ENCODE results near the gene ROCK2.

ROCK2 gene

GRCh38 chr2:11344342-11344955 is at the start of gene ROCK2:
TSS of gene ROCK2 (minus strand) at chr2:11344636. CDS start at chr2:11344136, 500 bp downstream.
- in situ Hi-C loops (cut with MboI; ENCODE audit: low sequenced_read_pairs) = no loop called here

DNA sequence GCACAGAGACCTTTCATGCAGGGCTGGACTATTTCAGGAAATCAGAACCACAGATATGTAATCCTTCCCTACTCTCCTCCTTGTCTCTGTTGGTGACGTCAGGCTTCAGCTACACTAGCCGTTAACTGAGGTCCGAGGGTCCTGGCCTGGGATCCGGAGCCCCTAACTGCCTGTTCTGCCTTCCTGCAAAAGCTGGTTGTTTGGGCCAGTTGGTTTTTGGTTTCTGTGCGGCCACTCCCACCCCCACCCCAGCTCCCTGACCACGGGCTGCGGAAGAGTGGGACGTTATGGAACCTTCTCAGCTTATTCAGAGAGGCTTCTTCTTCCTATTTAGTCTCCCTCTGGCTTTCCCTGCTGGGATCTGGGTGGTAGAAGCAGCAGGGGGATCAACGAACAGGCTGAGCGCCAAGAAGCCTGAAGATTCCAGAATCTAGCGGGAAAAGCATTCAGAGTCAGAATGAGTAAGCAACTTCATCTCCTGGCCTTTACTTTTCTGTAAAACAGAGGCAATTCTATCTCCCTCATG is 49.3 kb upstream of the ROCK2 start:
- in situ Hi-C loops (cut with MboI; ENCODE audit: low sequenced_read_pairs) = no loop called here

- in situ Hi-C loops (cut with MboI; ENCODE audit: low sequenced_read_pairs) = no loop called here
These were observed 47.5 kb upstream of the ROCK2 start for GRCh38 chr2:11391942-11392266.

- in situ Hi-C loops (cut with MboI; ENCODE audit: low sequenced_read_pairs) = no loop called here
These were observed 45.9 kb upstream of the ROCK2 start for GRCh38 chr2:11390399-11390658.

- in situ Hi-C loops (cut with MboI; ENCODE audit: low sequenced_read_pairs) = no loop called here
These were observed 45.3 kb upstream of the ROCK2 start for GRCh38 chr2:11389551-11390398.

- in situ Hi-C loops (cut with MboI; ENCODE audit: low sequenced_read_pairs) = no loop called here
These were observed 44.6 kb upstream of the ROCK2 start for GRCh38 chr2:11389052-11389420.

DNA sequence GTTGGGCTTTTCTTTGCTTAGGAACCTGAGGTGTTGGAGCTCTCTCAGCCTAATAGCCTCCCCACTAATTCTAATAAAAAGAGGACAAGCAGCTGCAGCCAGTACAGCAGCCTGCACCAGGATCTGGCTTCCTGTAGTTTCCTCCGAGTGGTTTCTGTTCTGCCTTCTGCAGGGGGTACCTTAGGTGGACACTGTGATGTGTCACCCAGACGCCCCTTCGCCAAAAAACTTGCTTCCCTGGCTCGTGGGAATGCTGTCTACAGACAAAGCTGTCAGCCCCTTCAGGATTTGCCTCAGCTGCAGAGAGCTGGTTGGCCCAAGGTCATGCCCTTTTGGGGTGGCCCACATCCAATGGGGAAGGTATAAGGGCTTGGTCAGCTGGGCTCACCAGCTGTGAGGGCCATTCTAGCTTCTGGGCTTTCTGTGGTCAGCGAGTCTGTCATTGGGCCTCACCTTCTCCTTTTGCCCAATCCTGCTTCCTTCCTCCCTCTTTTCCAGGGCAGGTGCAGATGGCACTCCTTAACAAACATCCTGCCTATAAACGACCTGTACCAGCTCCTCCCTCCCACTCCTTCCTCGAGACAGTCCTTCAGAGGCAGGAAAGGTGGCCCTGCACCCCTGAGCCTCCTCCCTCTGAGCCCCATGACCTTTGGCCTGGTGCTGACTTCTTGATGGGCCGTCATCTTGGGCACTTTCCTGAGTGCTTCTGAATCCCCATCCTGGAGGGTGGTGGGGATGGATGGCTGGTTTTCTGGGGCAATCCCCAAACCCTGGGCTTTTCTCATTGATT is 44.0 kb upstream of the ROCK2 start:
- in situ Hi-C loops (cut with MboI; ENCODE audit: low sequenced_read_pairs) = no loop called here

DNA sequence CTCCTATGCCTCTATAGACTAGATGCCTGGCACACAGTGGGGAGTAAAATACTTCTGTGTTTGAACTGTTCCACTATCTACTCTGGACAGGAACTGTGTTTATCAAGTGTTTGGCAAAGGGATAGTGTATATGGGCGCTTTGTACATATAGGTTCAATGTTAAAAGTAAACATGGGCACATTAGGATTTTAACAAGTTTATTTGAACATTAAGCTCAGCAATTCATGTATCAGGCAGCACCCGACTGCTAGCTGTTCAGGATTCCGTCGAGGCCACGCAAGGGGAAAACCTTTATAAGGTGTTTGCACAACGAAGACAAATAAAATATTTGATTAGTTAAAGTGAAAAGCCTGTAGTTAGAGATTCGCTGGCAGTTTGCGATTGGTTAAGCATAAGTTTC is 43.4 kb upstream of the ROCK2 start:
- in situ Hi-C loops (cut with MboI; ENCODE audit: low sequenced_read_pairs) = no loop called here

GRCh38 chr2:11387100-11387390 is 42.6 kb upstream of the ROCK2 start:
- in situ Hi-C loops (cut with MboI; ENCODE audit: low sequenced_read_pairs) = no loop called here

DNA sequence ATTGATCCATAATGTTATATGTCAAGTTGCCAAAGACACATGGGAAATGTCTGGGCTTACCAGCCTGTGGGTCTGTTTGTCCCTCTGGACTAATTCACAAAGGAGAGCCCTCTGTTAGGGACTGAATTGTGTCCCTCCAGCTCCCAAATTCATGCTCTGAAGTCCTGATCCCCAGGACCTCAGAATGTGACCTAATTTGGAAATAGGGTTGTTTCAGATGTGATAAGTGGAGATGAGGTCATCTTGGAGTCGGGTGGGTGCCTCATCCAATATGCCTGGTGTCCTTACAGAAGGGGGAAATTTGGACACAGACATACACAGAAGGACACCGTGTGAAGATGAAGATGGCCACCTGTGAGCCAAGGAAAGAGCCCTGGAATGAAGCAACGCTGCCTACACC is 41.4 kb upstream of the ROCK2 start:
- in situ Hi-C loops (cut with MboI; ENCODE audit: low sequenced_read_pairs) = no loop called here

DNA sequence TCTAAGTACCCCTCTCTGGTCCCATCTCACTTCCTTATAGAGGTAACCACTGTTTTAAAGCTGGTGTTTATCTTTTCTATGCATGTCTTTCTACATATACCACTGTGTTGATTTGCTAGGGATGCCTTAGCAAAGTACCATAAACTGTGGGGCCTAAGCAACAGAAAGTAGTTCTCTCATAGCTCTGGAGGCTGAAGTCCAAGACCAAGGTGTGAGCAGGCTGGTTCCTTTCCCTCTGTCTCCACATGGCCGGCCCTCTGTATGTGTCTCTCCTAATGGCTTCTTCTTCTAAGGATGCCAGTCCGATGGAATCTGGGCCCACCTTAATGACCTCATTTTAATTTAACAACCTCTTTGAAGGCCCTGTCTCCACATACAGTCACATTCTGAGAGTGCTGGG is 40.8 kb upstream of the ROCK2 start:
- in situ Hi-C loops (cut with MboI; ENCODE audit: low sequenced_read_pairs) = no loop called here

- in situ Hi-C loops (cut with MboI; ENCODE audit: low sequenced_read_pairs) = no loop called here
These were observed 35.1 kb upstream of the ROCK2 start for GRCh38 chr2:11379558-11379957.

GRCh38 chr2:11377928-11378545 is 33.6 kb upstream of the ROCK2 start:
- in situ Hi-C loops (cut with MboI; ENCODE audit: low sequenced_read_pairs) = no loop called here

DNA sequence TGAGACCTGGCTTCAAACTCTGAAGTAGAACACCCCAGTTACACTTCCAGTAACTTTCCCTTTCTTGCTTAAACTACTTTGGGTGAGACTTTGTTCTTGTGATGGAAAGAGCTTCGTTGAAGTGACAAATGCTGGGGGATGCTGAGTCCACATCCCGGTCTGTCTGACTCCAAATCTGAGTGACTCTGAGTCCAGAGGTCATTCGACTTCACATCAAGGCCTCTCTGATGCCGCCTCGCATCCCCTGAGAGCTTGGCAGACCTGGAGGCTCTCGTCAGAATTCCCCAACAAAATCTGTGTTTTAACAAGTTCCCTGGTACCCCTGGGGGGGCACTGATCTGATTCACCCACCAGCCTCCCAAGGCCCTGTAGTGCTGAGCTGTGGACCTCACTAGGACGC is 31.6 kb upstream of the ROCK2 start:
- in situ Hi-C loops (cut with MboI; ENCODE audit: low sequenced_read_pairs) = no loop called here

- in situ Hi-C loops (cut with MboI; ENCODE audit: low sequenced_read_pairs) = no loop called here
These were observed 31.2 kb upstream of the ROCK2 start for GRCh38 chr2:11375689-11376027.

DNA sequence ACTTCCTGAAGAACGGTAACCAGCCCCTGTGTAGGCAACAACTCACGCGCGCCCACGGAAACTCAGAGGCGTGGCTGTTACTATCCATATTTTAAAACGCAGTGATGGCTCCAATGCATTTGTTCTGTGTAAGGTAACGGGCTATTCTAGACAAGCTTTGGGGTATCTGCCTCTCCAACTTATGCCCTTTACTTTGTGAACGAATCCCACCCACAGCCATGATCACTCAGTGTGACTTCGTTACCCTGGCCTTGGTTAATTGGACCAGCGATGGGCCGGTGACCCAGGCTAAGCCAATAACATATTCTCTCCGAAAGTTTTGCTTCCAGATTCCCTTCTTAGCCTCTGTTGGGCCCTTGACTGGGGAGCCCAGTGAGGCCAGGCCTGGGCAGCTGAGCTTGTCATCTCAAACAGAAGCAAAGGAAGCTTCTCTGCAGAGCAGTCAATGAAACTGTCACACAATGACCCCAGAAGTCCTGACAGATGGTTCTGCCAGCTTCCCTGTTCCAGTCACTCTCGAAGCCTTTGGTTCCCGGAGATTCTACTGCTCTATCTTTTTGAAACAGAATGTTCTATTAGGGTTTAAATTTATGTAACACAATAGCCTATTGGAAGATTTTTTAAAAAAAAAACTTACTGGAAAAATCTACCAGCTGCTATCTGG is 30.7 kb upstream of the ROCK2 start:
- in situ Hi-C loops (cut with MboI; ENCODE audit: low sequenced_read_pairs) = no loop called here

DNA sequence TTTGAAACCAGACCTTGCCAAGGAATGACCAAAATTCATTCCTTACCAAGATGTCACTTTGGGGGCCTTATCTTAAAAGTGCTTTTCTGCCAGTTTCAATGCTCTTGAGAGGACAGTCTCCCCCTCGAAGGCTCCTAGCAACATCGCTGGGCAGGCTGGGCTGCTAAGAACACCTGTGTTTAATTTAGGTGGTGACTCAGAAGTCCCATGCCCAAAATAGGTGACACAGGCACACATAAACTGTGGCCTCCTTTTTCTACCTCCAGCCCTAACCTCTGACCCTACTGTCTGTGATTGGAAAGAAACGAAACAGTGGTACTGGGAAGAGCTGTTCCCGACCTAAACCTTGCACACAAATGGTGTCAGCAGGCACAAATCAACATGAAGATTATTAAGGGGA is 28.7 kb upstream of the ROCK2 start:
- in situ Hi-C loops (cut with MboI; ENCODE audit: low sequenced_read_pairs) = no loop called here

- in situ Hi-C loops (cut with MboI; ENCODE audit: low sequenced_read_pairs) = no loop called here
These were observed 26.9 kb upstream of the ROCK2 start for GRCh38 chr2:11371092-11371937.

- in situ Hi-C loops (cut with MboI; ENCODE audit: low sequenced_read_pairs) = no loop called here
These were observed 26.1 kb upstream of the ROCK2 start for GRCh38 chr2:11370377-11371091.

- in situ Hi-C loops (cut with MboI; ENCODE audit: low sequenced_read_pairs) = no loop called here
These were observed 23.7 kb upstream of the ROCK2 start for GRCh38 chr2:11368059-11368572.
